COLO829 (cell line): ENCODE measurements around the gene PHACTR3.
A peak's percentile ranks its signal among the peaks of the same experiment; 100 is the strongest.
"Not testable (repeated sequence)": the region's sequence is repeated elsewhere in the genome, so short reads cannot be mapped to it uniquely, and the experiment has no call there.

Experiments
- DNase-seq: peaks from one replicate; pipeline ENCODE4 v3.0.0; 2012; ENCODE audit warnings: low spot score

Gene PHACTR3

GRCh38 chr20:59603781-59604541 is at the start of gene PHACTR3:
TSS of gene PHACTR3 (plus strand) at chr20:59604540. CDS start at chr20:59605015, 475 bp downstream.
- no peak for DNase-seq

GRCh38 chr20:59557733-59558529 is 46.4 kb upstream of the PHACTR3 start:
- DNase-seq = not testable (repeated sequence)

GRCh38 chr20:59559024-59559817 is 45.1 kb upstream of the PHACTR3 start:
- DNase-seq = no peak

GRCh38 chr20:59559863-59560262 is 44.5 kb upstream of the PHACTR3 start:
- no peak for DNase-seq

- peak; percentile 88 for DNase-seq
These were observed 43.6 kb upstream of the PHACTR3 start for GRCh38 chr20:59560588-59561227.

GRCh38 chr20:59561228-59561605 is 43.1 kb upstream of the PHACTR3 start:
- no peak for DNase-seq

- no peak for DNase-seq
These were observed 42.6 kb upstream of the PHACTR3 start for GRCh38 chr20:59561614-59562277.

GRCh38 chr20:59564171-59564570 is 40.2 kb upstream of the PHACTR3 start:
- no peak for DNase-seq

- no peak for DNase-seq
These were observed 39.4 kb upstream of the PHACTR3 start for GRCh38 chr20:59564943-59565342.

- no peak for DNase-seq
These were observed 38.4 kb upstream of the PHACTR3 start for GRCh38 chr20:59565768-59566461.

- DNase-seq = no peak
These were observed 37.5 kb upstream of the PHACTR3 start for GRCh38 chr20:59566631-59567524.

GRCh38 chr20:59567585-59568508 is 36.5 kb upstream of the PHACTR3 start:
- DNase-seq = no peak

GRCh38 chr20:59568509-59569024 is 35.8 kb upstream of the PHACTR3 start:
- DNase-seq = no peak

- DNase-seq = no peak
These were observed 35.0 kb upstream of the PHACTR3 start for GRCh38 chr20:59569305-59569704.

- DNase-seq = no peak
These were observed 33.2 kb upstream of the PHACTR3 start for GRCh38 chr20:59571151-59571550.

- peak; percentile 78 for DNase-seq
These were observed 32.6 kb upstream of the PHACTR3 start for GRCh38 chr20:59571551-59572314.

GRCh38 chr20:59572515-59572914 is 31.8 kb upstream of the PHACTR3 start:
- DNase-seq = no peak

- DNase-seq = no peak
These were observed 30.5 kb upstream of the PHACTR3 start for GRCh38 chr20:59573837-59574236.
